SJSA1 (cell line): ENCODE data around the gene TOR1AIP2. TPM values are rescaled to one million over a fixed set of nuclear protein-coding genes. Genes with fewer than 3 reads are reported as not detected.

Experiments
- DNase-seq, 2 experiments: peaks; one replicate each; pipeline ENCODE4 v3.0.0-alpha.2; 2015 to 2020; ENCODE audit warnings: low spot score in 2 of 2, low read depth in 1 of 2
- H3K27ac ChIP-seq: fragments of 250-450 bp; sonication (Bioruptor Pico); 2 replicates; pipeline ENCODE4 v1.5.1; 2020; ENCODE audit warnings: mild to moderate bottlenecking, moderate library complexity
- H3K27me3 ChIP-seq: fragments of 250-450 bp; sonication (Bioruptor Pico); replicated peaks from 2 replicates; pipeline ENCODE4 v1.5.1; 2020; ENCODE audit warnings: mild to moderate bottlenecking, moderate library complexity
- H3K36me3 ChIP-seq: fragments of 250-450 bp; sonication (Bioruptor Pico); 2 replicates; pipeline ENCODE4 v1.5.1; 2020; ENCODE audit warnings: mild to moderate bottlenecking
- H3K4me1 ChIP-seq: fragments of 250-450 bp; sonication (Bioruptor Pico); replicated peaks from 2 replicates; pipeline ENCODE4 v1.6.1; 2021; ENCODE audit warnings: mild to moderate bottlenecking
- H3K4me3 ChIP-seq: fragments of 250-450 bp; sonication (Bioruptor Pico); 2 replicates; pipeline ENCODE4 v1.5.1; 2020; ENCODE audit warnings: mild to moderate bottlenecking
- H3K9me3 ChIP-seq: fragments of 250-450 bp; sonication (Bioruptor Pico); replicated peaks from 2 replicates; pipeline ENCODE4 v1.5.1; 2020; ENCODE audit warnings: mild to moderate bottlenecking
- total RNA-seq: library from RNA; depleted of rRNA; stranded (reverse); fragments of >200 nt; shearing (Covaris generic); gene quantifications from 2 replicates; pipeline ENCODE4 v1.2.3, GENCODE V29; 2014

Gene TOR1AIP2
- total RNA-seq, 1 experiment from 2014 or later = 89.4 TPM

DNA sequence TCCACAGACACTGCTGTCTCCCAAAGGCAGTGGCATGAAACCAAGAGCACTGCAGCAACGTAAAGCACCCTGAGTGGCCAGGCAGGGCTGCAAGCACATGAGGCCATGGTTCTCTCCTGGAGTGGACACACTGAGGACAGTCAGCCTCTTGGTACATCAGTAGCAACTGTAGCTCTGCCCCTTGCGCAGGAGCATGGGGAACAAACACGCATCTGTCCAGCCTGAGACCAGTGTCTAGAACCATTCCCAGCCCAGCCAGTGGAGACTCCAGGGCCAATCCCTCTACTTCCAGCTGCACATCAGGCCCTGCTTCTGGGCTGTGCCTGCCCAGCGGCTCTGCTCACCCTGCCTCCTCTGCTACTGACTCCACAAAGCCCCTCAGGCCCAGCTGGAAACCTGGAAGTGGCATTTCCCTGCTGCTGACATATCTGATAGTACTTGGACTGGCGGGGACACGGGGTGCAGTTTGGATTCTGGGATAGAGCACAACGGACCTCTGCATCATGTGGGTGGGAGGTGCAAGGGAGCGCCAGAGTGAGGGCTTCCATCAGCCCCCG is 49.0 kb downstream of the TOR1AIP2 start:
- DNase-seq = no peak
- Histone ChIP-seq H3K9me3 (no peaks in the 10 kb centered on the region), H3K27me3 (no peaks in the 10 kb centered on the region), H3K4me1 (peaks cover 15% of the 10 kb centered on the region), H3K27ac (no peak overlapping the region), H3K36me3 (no peaks in the 10 kb centered on the region), H3K4me3 (no peak overlapping the region)

DNA sequence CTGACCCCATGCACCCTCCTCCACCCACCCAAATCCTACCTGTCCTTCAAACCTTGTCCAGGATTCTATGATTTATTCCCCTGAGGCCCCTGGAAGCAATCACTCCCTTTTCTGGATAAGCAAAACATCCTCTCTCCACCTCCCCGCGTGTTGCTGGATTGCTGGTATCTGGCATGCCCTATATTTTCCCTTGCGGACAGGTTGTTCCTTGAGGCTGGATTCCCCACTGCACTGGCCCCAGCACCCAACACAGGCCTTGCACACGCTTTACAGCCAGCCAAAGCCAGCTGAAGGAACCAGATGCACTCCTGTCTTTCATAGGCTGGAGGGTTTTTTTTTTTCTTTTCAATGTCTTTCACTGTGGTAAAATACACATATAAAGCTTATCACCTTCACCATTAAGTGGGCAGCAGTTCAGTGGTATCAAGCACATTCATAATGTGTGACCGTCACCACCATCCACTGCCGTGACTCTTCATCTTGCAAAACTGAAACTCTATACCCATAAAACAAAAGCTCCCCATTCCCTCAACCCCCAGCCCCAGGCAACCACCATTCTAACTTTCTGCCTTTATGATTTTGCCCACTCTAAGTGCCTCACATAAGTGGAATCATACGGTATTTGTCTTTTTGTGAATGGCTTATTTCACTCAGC is 50.9 kb downstream of the TOR1AIP2 start:
- Histone ChIP-seq H3K4me1 (peaks cover 2% of the 10 kb centered on the region), H3K27me3 (no peaks in the 10 kb centered on the region), H3K9me3 (no peaks in the 10 kb centered on the region), H3K27ac (no peak overlapping the region), H3K4me3 (no peak overlapping the region), H3K36me3 (no peaks in the 10 kb centered on the region)
- peak in 1 of 2 experiments; percentile 21 for DNase-seq

DNA sequence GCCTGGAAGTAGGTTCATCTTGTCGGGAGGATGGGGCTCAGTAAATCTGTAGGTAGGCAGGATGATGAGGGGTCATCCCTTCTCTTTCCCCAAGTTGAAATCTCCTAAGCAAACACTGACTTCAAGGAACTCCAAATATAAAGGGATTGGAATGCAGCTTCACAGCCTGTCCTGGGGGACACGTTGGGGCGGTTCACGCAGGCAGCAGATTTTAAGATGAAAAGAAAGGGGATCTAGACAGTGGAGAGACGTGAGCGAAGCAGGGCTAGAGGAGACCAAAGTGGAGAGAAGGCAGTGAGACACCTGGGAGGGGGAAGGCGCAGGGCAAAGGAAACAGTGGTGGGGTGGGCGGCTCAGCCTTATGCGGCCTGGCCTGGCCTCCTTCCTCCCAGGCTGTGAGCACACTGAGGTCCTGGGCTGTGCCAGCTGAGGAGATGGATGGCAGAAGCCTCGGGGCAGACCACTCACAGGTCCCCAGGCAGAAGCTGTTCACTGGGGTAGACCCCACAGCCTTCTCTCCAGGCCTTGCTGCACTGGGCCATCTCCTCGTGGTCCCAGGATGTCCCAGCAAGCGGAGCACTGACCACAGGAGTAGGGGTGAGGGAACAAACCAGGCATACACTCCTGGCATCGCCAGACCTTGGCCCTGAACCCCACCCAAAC is 51.7 kb downstream of the TOR1AIP2 start:
- no peak overlapping the region for H3K4me3 ChIP-seq
- no peaks in the 10 kb centered on the region for H3K27me3 ChIP-seq
- no peaks in the 10 kb centered on the region for H3K9me3 ChIP-seq
- H3K27ac ChIP-seq = no peak overlapping the region
- H3K4me1 ChIP-seq = no peaks in the 10 kb centered on the region
- H3K36me3 ChIP-seq = no peaks in the 10 kb centered on the region
- DNase-seq = peak in 1 of 2 experiments; percentile 30

- no peak overlapping the region for H3K4me3 ChIP-seq
- H3K27ac ChIP-seq = no peak overlapping the region
- H3K4me1 ChIP-seq = no peaks in the 10 kb centered on the region
- H3K36me3 ChIP-seq = no peaks in the 10 kb centered on the region
- no peaks in the 10 kb centered on the region for H3K9me3 ChIP-seq
- no peaks in the 10 kb centered on the region for H3K27me3 ChIP-seq
- DNase-seq = peak in 1 of 2 experiments; percentile 17
These were observed 52.4 kb downstream of the TOR1AIP2 start for GRCh38 chr1:179825206-179825605.

DNA sequence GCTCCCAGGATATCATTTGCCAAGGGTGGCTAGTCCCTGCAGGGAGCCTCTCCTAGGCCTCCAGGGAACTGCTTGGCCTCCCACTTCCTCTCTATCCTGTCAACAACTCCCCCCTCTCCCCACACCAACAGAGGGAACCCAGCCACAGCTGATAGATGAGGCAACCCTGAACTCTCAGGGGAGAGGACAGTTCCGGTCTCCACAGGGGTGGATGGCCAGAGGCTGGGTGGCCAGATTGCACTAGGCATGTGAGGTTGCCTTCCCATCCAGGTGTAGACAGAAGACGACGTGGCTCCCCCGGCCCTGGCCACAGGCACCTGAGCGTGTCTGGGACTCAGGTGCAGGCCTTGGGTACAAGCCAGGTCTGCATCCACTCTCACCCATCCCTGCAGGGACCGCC is 53.3 kb downstream of the TOR1AIP2 start:
- H3K27ac ChIP-seq = no peak overlapping the region
- H3K9me3 ChIP-seq = no peaks in the 10 kb centered on the region
- H3K27me3 ChIP-seq = no peaks in the 10 kb centered on the region
- DNase-seq = peak in 1 of 2 experiments; percentile 30
- no peak overlapping the region for H3K4me3 ChIP-seq
- H3K4me1 ChIP-seq = no peaks in the 10 kb centered on the region
- H3K36me3 ChIP-seq = no peaks in the 10 kb centered on the region

GRCh38 chr1:179823693-179824092 is 53.9 kb downstream of the TOR1AIP2 start:
- H3K27ac ChIP-seq = no peak overlapping the region
- H3K36me3 ChIP-seq = no peaks in the 10 kb centered on the region
- H3K27me3 ChIP-seq = no peaks in the 10 kb centered on the region
- no peaks in the 10 kb centered on the region for H3K9me3 ChIP-seq
- no peaks in the 10 kb centered on the region for H3K4me1 ChIP-seq
- DNase-seq = peak in 1 of 2 experiments; percentile 16
- no peak overlapping the region for H3K4me3 ChIP-seq

GRCh38 chr1:179822065-179822464 is 55.5 kb downstream of the TOR1AIP2 start:
- Histone ChIP-seq H3K9me3 (no peaks in the 10 kb centered on the region), H3K4me3 (no peak overlapping the region), H3K4me1 (0 out of 2 replicates have a peak, but pooled peaks cover 4% of the 10 kb centered on the region), H3K27ac (no peak overlapping the region), H3K27me3 (no peaks in the 10 kb centered on the region), H3K36me3 (no peaks in the 10 kb centered on the region)
- no peak for DNase-seq

- H3K36me3 ChIP-seq = no peaks in the 10 kb centered on the region
- H3K4me1 ChIP-seq = 0 out of 2 replicates have a peak, but pooled peaks cover 4% of the 10 kb centered on the region
- no peak overlapping the region for H3K27ac ChIP-seq
- H3K4me3 ChIP-seq = no peak overlapping the region
- H3K27me3 ChIP-seq = no peaks in the 10 kb centered on the region
- DNase-seq = no peak
- no peaks in the 10 kb centered on the region for H3K9me3 ChIP-seq
These were observed 56.1 kb downstream of the TOR1AIP2 start for GRCh38 chr1:179821524-179821923.

DNA sequence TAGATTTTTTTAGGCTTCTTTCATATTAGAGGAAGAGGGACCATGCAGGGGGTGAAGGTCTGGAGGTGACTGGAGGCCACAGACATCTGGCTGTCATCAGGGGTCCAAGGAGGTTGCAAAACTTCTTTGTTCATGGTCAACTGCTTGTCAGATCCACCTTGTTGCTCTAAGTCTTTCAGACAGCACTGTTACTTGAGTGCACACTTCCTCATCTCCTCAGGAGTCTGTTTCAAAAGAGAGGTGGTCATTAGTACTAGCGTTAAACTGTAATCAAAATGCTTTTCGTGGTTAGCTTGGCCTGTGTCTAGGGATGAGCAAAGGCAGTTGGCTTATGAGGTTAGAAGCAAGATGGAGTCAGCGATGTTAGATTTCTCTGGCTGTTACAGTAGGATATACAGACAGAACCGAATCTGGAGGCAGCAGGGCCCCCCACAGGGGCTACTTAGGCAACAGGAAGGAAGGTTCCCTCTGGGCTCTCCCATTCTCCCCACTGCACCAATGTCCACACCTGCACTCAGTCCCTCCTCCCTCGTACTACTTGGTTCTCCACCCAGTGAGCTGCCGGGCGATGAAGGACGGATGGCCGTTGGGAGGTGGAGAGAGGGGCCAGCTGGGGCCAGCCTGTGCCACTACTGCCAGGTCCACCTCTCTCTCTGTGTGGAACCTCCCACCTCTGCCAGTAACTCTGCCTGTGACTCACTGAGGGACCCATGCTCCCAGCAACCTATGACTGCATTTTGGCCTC is 57.2 kb downstream of the TOR1AIP2 start:
- Histone ChIP-seq H3K9me3 (no peaks in the 10 kb centered on the region), H3K4me3 (no peak overlapping the region), H3K27me3 (no peaks in the 10 kb centered on the region), H3K36me3 (no peaks in the 10 kb centered on the region), H3K27ac (no peak overlapping the region), H3K4me1 (peaks cover 6% of the 10 kb centered on the region)
- DNase-seq = no peak

DNA sequence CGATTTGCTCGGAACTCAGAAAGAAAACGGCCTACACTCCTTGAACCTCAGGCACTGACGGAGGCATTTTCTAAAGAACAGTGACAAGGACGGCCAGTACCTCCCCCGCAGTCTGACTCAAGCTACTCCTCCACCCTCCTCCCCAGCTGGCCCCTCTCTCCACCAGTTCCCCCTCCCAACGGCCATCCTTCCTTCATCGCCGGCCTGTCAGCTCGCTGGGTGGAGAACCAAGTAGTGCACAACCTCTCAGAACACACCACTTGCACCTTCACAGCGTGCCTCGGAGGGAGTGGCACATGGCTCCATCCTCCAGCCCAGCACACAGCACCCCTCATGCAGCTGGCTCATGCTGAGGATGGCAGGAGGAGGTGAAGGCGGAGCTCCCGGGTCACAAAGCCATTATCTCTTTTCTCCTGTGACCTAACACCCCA is 58.8 kb downstream of the TOR1AIP2 start:
- DNase-seq = no peak
- Histone ChIP-seq H3K9me3 (no peaks in the 10 kb centered on the region), H3K27me3 (no peaks in the 10 kb centered on the region), H3K4me1 (peaks cover 17% of the 10 kb centered on the region), H3K36me3 (no peaks in the 10 kb centered on the region), H3K27ac (no peak overlapping the region), H3K4me3 (no peak overlapping the region)

DNA sequence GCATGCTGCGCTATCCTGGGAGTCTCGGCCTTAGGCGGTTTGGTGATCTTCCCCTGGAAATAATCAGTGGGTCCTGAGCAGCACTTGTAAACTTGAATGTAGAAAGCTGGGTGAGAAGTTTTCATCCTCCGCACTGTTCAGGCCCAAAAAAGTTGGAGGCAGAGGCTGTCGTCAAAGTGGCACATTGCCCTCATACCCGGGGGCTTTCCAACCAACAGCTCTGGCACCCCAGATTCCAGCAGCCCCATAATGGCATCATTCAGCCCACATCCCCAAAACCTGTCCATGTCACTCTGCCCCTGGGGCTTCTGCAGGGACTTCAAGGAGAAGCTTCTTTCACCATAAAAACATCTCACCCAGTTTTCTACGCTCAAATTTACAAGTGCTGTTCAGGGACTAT is 59.3 kb downstream of the TOR1AIP2 start:
- Histone ChIP-seq H3K27me3 (no peaks in the 10 kb centered on the region), H3K4me3 (no peak overlapping the region), H3K9me3 (no peaks in the 10 kb centered on the region), H3K36me3 (no peaks in the 10 kb centered on the region), H3K27ac (no peak overlapping the region), H3K4me1 (peaks cover 17% of the 10 kb centered on the region)
- DNase-seq = no peak

DNA sequence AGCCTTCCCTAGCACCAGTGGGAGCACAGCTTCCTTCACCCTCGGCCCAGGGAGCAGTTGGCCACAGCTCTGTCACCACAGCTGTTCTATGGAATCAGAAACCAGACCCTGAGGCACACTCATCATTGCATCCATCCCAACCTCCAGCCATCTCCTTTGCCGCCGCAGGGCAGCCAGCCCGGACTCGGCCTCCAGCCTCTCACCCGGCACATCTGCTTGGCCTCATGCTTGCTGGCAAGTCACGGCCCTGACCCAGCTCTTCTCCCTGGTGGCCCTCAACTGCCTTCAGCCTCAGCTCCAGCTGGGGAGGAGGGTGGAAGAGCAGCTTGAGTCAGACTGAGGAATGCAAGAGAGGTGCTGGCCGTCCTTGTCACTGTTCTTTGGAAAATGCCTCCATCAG is 59.8 kb downstream of the TOR1AIP2 start:
- peaks cover 17% of the 10 kb centered on the region for H3K4me1 ChIP-seq
- no peak overlapping the region for H3K4me3 ChIP-seq
- H3K27me3 ChIP-seq = 0 out of 2 replicates have a peak, but pooled peaks cover 5% of the 10 kb centered on the region
- DNase-seq = no peak
- no peaks in the 10 kb centered on the region for H3K9me3 ChIP-seq
- H3K27ac ChIP-seq = no peak overlapping the region
- no peaks in the 10 kb centered on the region for H3K36me3 ChIP-seq

GRCh38 chr1:179817056-179817455 is 60.5 kb downstream of the TOR1AIP2 start:
- Histone ChIP-seq H3K27me3 (0 out of 2 replicates have a peak, but pooled peaks cover 11% of the 10 kb centered on the region), H3K4me1 (peaks cover 17% of the 10 kb centered on the region), H3K9me3 (no peaks in the 10 kb centered on the region), H3K36me3 (no peaks in the 10 kb centered on the region), H3K27ac (no peak overlapping the region), H3K4me3 (no peak overlapping the region)
- DNase-seq = no peak
